Activated B cell treated with CpG ODN at 0.5 μM for 24 hours (primary cell): ENCODE measurements around the gene ZDHHC8. TPM values are rescaled to one million over a fixed set of nuclear protein-coding genes. Genes with fewer than 3 reads are reported as not detected.

ENCODE experiments used
- ATAC-seq: fragments of 200-7000 bp; cut with Tn5 transposase; one replicate; pipeline ENCODE4 v1.10.0; 2021; ENCODE audit warnings: low read depth, mild to moderate bottlenecking, moderate library complexity
- CTCF ChIA-PET: fragments of 350-600 bp; sonication (Branson Sonifier 250); formaldehyde crosslinking; loops from one replicate; lab custom pipeline; 2021; ENCODE audit warnings: antibody characterized with exemption; lab: Charles Lee
- POLR2A ChIA-PET: fragments of 350-600 bp; sonication (Branson Sonifier 250); formaldehyde crosslinking; loops from one replicate; lab custom pipeline; 2021; ENCODE audit warnings: antibody characterized with exemption; lab: Charles Lee
- DNase-seq: peaks from one replicate; pipeline ENCODE4 v3.0.0; 2022
- H3K27ac Mint-ChIP-seq: one replicate; pipeline ENCODE4 v1.8.0; 2020; ENCODE audit warnings: mixed read lengths
- H3K27me3 Mint-ChIP-seq: one replicate; pipeline ENCODE4 v1.8.0; 2021; ENCODE audit warnings: mixed read lengths
- H3K36me3 Mint-ChIP-seq: one replicate; pipeline ENCODE4 v1.8.0; 2021; ENCODE audit warnings: low read depth, mixed read lengths
- H3K4me1 Mint-ChIP-seq: one replicate; pipeline ENCODE4 v1.8.0; 2021; ENCODE audit warnings: mixed read lengths
- H3K4me3 Mint-ChIP-seq: one replicate; pipeline ENCODE4 v1.8.0; 2020; ENCODE audit warnings: mild to moderate bottlenecking, mixed read lengths
- H3K9me3 Mint-ChIP-seq: one replicate; pipeline ENCODE4 v1.8.0; 2020; ENCODE audit warnings: mixed read lengths
- CTCF ChIP-seq: fragments of 200-600 bp; IDR thresholded peaks from one replicate; pipeline ENCODE4 v1.8.0; 2022; ENCODE audit warnings: antibody characterized with exemption, mild to moderate bottlenecking
- intact Hi-C: fragments of 100-400 bp; cut with micrococcal nuclease; formaldehyde crosslinking; loops from one replicate; pipeline ENCODE4 v1.15.1; 2024
- total RNA-seq: library from RNA; stranded (reverse); gene quantifications from 2 replicates; pipeline ENCODE4 v1.2.3, GENCODE V29; 2022

ZDHHC8 gene
- total RNA-seq, 1 donor from 2014 or later: 65.6 TPM

GRCh38 chr22:20145832-20146223 lies 14.2 kb downstream of the ZDHHC8 start:
- Mint-ChIP-seq H3K27ac (no peak overlapping the region), H3K36me3 (peaks cover 7% of the 10 kb centered on the region), H3K27me3 (no peaks in the 10 kb centered on the region), H3K4me3 (no peak overlapping the region), H3K4me1 (peaks cover 4% of the 10 kb centered on the region), H3K9me3 (no peaks in the 10 kb centered on the region)
- DNase-seq (no peak), ATAC-seq (no peak)
- POLR2A ChIA-PET: no interaction called here
- CTCF ChIA-PET: no interaction called here
- no peak for TF ChIP-seq CTCF
- intact Hi-C loops: no loop called here

- intact Hi-C loops: no loop called here
- Mint-ChIP-seq H3K4me1 (peaks cover 4% of the 10 kb centered on the region), H3K27ac (no peak overlapping the region), H3K36me3 (peaks cover 7% of the 10 kb centered on the region), H3K27me3 (no peaks in the 10 kb centered on the region), H3K9me3 (no peaks in the 10 kb centered on the region), H3K4me3 (no peak overlapping the region)
- no peak for ATAC-seq
- DNase-seq: no peak
- ChIA-PET CTCF (no interaction called here), POLR2A (no interaction called here)
- no peak for TF ChIP-seq CTCF
Measured at GRCh38 chr22:20146777-20147176, 15.2 kb downstream of the ZDHHC8 start.

GRCh38 chr22:20147237-20147988 lies 15.8 kb downstream of the ZDHHC8 start:
- H3K27ac Mint-ChIP-seq: no peak overlapping the region
- no peaks in the 10 kb centered on the region for H3K9me3 Mint-ChIP-seq
- H3K27me3 Mint-ChIP-seq: no peaks in the 10 kb centered on the region
- no peak for TF ChIP-seq CTCF
- intact Hi-C loops: no loop called here
- H3K4me1 Mint-ChIP-seq: peaks cover 4% of the 10 kb centered on the region
- peaks cover 7% of the 10 kb centered on the region for H3K36me3 Mint-ChIP-seq
- ATAC-seq (no peak), DNase-seq (no peak)
- H3K4me3 Mint-ChIP-seq: no peak overlapping the region
- ChIA-PET CTCF (no interaction called here), POLR2A (no interaction called here)

- ChIA-PET POLR2A (no interaction called here), CTCF (no interaction called here)
- peaks cover 7% of the 10 kb centered on the region for H3K36me3 Mint-ChIP-seq
- no peak for TF ChIP-seq CTCF
- no peaks in the 10 kb centered on the region for H3K9me3 Mint-ChIP-seq
- peaks cover 4% of the 10 kb centered on the region for H3K4me1 Mint-ChIP-seq
- no peak for ATAC-seq
- H3K27ac Mint-ChIP-seq: no peak overlapping the region
- H3K27me3 Mint-ChIP-seq: no peaks in the 10 kb centered on the region
- no peak for DNase-seq
- intact Hi-C loops: no loop called here
- H3K4me3 Mint-ChIP-seq: no peak overlapping the region
Measured at GRCh38 chr22:20148414-20148813, 16.8 kb downstream of the ZDHHC8 start.

GRCh38 chr22:20149257-20150250 lies 17.9 kb downstream of the ZDHHC8 start:
- ChIA-PET POLR2A (no interaction called here), CTCF (no interaction called here)
- no peak overlapping the region for H3K4me3 Mint-ChIP-seq
- no peaks in the 10 kb centered on the region for H3K27me3 Mint-ChIP-seq
- no peaks in the 10 kb centered on the region for H3K9me3 Mint-ChIP-seq
- peaks cover 4% of the 10 kb centered on the region for H3K4me1 Mint-ChIP-seq
- ATAC-seq: no peak
- TF ChIP-seq CTCF: no peak
- DNase-seq: no peak
- intact Hi-C loops: no loop called here
- H3K36me3 Mint-ChIP-seq: peaks cover 3% of the 10 kb centered on the region
- H3K27ac Mint-ChIP-seq: no peak overlapping the region
